ENCODE data around the gene DCP1B.

Gene DCP1B

GRCh38 chr12:2029851-2030250, 25.6 kb upstream of the DCP1B start:
- H3K4me3 ChIP-seq (ENCODE audit: low read length) = no peak overlapping the region
- no peak for TF ChIP-seq CTCF (conservative IDR thresholded peaks at IDR 0.05; ENCODE audit: low read depth, low read length)
- DNase-seq (ENCODE audit: low read depth) = no peak

GRCh38 chr12:2027351-2027750, 23.1 kb upstream of the DCP1B start:
- H3K4me3 ChIP-seq (ENCODE audit: low read length) = no peak overlapping the region
- no peak for DNase-seq (ENCODE audit: low read depth)
- no peak for TF ChIP-seq CTCF (conservative IDR thresholded peaks at IDR 0.05; ENCODE audit: low read depth, low read length)

- TF ChIP-seq CTCF (conservative IDR thresholded peaks at IDR 0.05; ENCODE audit: low read depth, low read length) = no peak
- H3K4me3 ChIP-seq (ENCODE audit: low read length) = no peak overlapping the region
- no peak for DNase-seq (ENCODE audit: low read depth)
Observed at GRCh38 chr12:2023365-2023764, 19.1 kb upstream of the DCP1B start.

- no peak overlapping the region for H3K4me3 ChIP-seq (ENCODE audit: low read length)
- no peak for TF ChIP-seq CTCF (conservative IDR thresholded peaks at IDR 0.05; ENCODE audit: low read depth, low read length)
- no peak for DNase-seq (ENCODE audit: low read depth)
Observed at GRCh38 chr12:2020511-2020910, 16.3 kb upstream of the DCP1B start.

- DNase-seq (ENCODE audit: low read depth) = no peak
- no peak overlapping the region for H3K4me3 ChIP-seq (ENCODE audit: low read length)
- no peak for TF ChIP-seq CTCF (conservative IDR thresholded peaks at IDR 0.05; ENCODE audit: low read depth, low read length)
Observed at GRCh38 chr12:2019126-2019525, 14.9 kb upstream of the DCP1B start.

GRCh38 chr12:2018391-2018790, 14.1 kb upstream of the DCP1B start:
- DNase-seq (ENCODE audit: low read depth) = no peak
- no peak overlapping the region for H3K4me3 ChIP-seq (ENCODE audit: low read length)
- TF ChIP-seq CTCF (conservative IDR thresholded peaks at IDR 0.05; ENCODE audit: low read depth, low read length) = no peak

GRCh38 chr12:2017546-2018337, 13.5 kb upstream of the DCP1B start:
- DNase-seq (ENCODE audit: low read depth) = no peak
- H3K4me3 ChIP-seq (ENCODE audit: low read length) = no peak overlapping the region
- no peak for TF ChIP-seq CTCF (conservative IDR thresholded peaks at IDR 0.05; ENCODE audit: low read depth, low read length)

All from retinal pigment epithelial cell (primary cell).